ENCODE results near the gene ASXL2.

ASXL2 gene

DNA sequence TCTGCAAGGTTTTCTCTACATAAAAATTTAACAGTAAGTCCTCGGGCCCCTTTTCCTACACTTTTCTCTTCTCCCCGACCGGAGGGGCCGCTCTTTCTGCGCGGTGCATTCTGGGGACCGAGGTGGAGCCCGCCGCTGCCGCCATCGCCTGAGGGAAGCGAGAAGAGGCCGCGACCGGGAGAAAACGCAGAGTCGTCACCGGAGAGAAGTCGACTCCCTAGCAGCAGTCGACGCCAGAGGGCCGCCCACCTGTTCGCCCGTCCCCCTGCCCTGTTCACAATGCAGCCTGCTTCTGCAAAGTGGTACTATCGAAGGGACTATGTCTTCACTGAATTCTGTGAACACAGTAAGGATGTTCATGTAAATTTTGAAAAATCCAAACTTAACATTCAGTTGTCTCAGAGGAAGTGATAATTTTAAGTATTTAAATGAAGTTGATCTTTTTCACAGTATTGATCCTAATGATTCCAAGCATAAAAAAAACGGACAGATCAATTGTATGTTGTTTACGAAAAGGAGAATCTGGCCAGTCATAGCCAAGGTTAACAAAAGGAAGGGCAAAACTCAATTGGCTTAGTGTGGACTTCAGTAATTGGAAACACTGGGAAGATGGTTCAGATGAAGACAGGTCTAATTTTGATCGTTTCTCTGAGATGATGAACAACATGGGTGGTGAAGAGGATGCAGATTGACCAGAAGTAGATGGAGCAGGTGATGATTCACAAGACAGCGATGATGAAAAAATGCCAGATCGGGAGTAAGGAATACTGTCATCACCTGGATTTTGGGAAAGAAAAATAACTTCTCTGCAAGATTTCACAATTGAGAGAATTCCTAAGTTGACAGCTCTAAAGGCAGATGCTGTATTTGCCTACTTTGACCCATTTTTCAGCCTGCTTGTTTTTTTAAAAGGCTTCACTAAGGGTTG, 55.8 kb downstream of the ASXL2 start:
- Histone ChIP-seq H3K4me2 (ENCODE audit: low read length) (no peak overlapping the region), H3K27me3 (ENCODE audit: insufficient read depth, low read length, poor library complexity) (no peaks in the 10 kb centered on the region), H3K36me3 (ENCODE audit: control insufficient read depth, insufficient read depth, low read length) (no peaks in the 10 kb centered on the region), H3K9ac (ENCODE audit: low read length) (no peak overlapping the region), H3K27ac (ENCODE audit: low read depth, low read length) (no peak overlapping the region), H4K5ac (ENCODE audit: low read length) (no peak overlapping the region), H3K23ac (ENCODE audit: low read length) (no peak overlapping the region), H3K79me2 (ENCODE audit: control insufficient read depth, insufficient read depth, low read length) (no peaks in the 10 kb centered on the region), H3K18ac (ENCODE audit: low read length) (no peak overlapping the region), H3K4me3 (ENCODE audit: low read length) (no peak overlapping the region), H3K4ac (ENCODE audit: low read depth, low read length) (no peak overlapping the region), H3K4me1 (ENCODE audit: control insufficient read depth, low read depth, low read length) (no peaks in the 10 kb centered on the region), H4K8ac (ENCODE audit: low read depth, low read length) (no peak overlapping the region), H2BK15ac (replicated peaks; ENCODE audit: low read depth) (no peak overlapping the region), H2BK120ac (ENCODE audit: low read depth, low read length) (no peak overlapping the region), H2AK5ac (ENCODE audit: low read length) (no peak overlapping the region), H2BK5ac (ENCODE audit: low read length) (no peak overlapping the region), H3K79me1 (ENCODE audit: low read length) (peaks cover 1% of the 10 kb centered on the region), H3K56ac (ENCODE audit: low read length) (no peak overlapping the region)
- WGBS (ENCODE audit: extremely low coverage, insufficient coverage, low lambda C conversion rate), result no CpG with 5 or more reads among the region's 30 CpGs
- DNase-seq, result peak; percentile 25

- Histone ChIP-seq H3K18ac (ENCODE audit: low read length) (no peak overlapping the region), H3K56ac (ENCODE audit: low read length) (no peak overlapping the region), H3K9ac (ENCODE audit: low read length) (no peak overlapping the region), H3K4me1 (ENCODE audit: control insufficient read depth, low read depth, low read length) (no peaks in the 10 kb centered on the region), H4K8ac (ENCODE audit: low read depth, low read length) (no peak overlapping the region), H3K36me3 (ENCODE audit: control insufficient read depth, insufficient read depth, low read length) (no peaks in the 10 kb centered on the region), H3K27ac (ENCODE audit: low read depth, low read length) (no peak overlapping the region), H3K4me3 (ENCODE audit: low read length) (no peak overlapping the region), H2BK120ac (ENCODE audit: low read depth, low read length) (no peak overlapping the region), H2AK5ac (ENCODE audit: low read length) (no peak overlapping the region), H3K79me1 (ENCODE audit: low read length) (peaks cover 1% of the 10 kb centered on the region), H3K4ac (ENCODE audit: low read depth, low read length) (no peak overlapping the region), H3K27me3 (ENCODE audit: insufficient read depth, low read length, poor library complexity) (no peaks in the 10 kb centered on the region), H2BK15ac (replicated peaks; ENCODE audit: low read depth) (no peak overlapping the region), H3K23ac (ENCODE audit: low read length) (no peak overlapping the region), H3K79me2 (ENCODE audit: control insufficient read depth, insufficient read depth, low read length) (no peaks in the 10 kb centered on the region), H2BK5ac (ENCODE audit: low read length) (no peak overlapping the region), H3K4me2 (ENCODE audit: low read length) (no peak overlapping the region), H4K5ac (ENCODE audit: low read length) (no peak overlapping the region)
- no CpG with 5 or more reads among the region's 9 CpGs for WGBS (ENCODE audit: extremely low coverage, insufficient coverage, low lambda C conversion rate)
- DNase-seq, result no peak
These were observed 56.8 kb downstream of the ASXL2 start for GRCh38 chr2:25821225-25822056.

GRCh38 chr2:25819597-25820039, 58.7 kb downstream of the ASXL2 start:
- H3K79me1 ChIP-seq (ENCODE audit: low read length), result peaks cover 4% of the 10 kb centered on the region
- no peak overlapping the region for H3K9ac ChIP-seq (ENCODE audit: low read length)
- no peak overlapping the region for H4K8ac ChIP-seq (ENCODE audit: low read depth, low read length)
- H2BK120ac ChIP-seq (ENCODE audit: low read depth, low read length), result no peak overlapping the region
- no peak overlapping the region for H2BK15ac ChIP-seq (replicated peaks; ENCODE audit: low read depth)
- no peaks in the 10 kb centered on the region for H3K4me1 ChIP-seq (ENCODE audit: control insufficient read depth, low read depth, low read length)
- no peak overlapping the region for H3K18ac ChIP-seq (ENCODE audit: low read length)
- H3K4me2 ChIP-seq (ENCODE audit: low read length), result no peak overlapping the region
- H3K36me3 ChIP-seq (ENCODE audit: control insufficient read depth, insufficient read depth, low read length), result no peaks in the 10 kb centered on the region
- H3K4me3 ChIP-seq (ENCODE audit: low read length), result no peak overlapping the region
- no peak overlapping the region for H2AK5ac ChIP-seq (ENCODE audit: low read length)
- H3K27ac ChIP-seq (ENCODE audit: low read depth, low read length), result no peak overlapping the region
- no peaks in the 10 kb centered on the region for H3K27me3 ChIP-seq (ENCODE audit: insufficient read depth, low read length, poor library complexity)
- H3K79me2 ChIP-seq (ENCODE audit: control insufficient read depth, insufficient read depth, low read length), result no peaks in the 10 kb centered on the region
- no peak overlapping the region for H4K5ac ChIP-seq (ENCODE audit: low read length)
- no peak for DNase-seq
- H2BK5ac ChIP-seq (ENCODE audit: low read length), result no peak overlapping the region
- no peak overlapping the region for H3K4ac ChIP-seq (ENCODE audit: low read depth, low read length)
- no peak overlapping the region for H3K23ac ChIP-seq (ENCODE audit: low read length)
- H3K56ac ChIP-seq (ENCODE audit: low read length), result no peak overlapping the region

DNA sequence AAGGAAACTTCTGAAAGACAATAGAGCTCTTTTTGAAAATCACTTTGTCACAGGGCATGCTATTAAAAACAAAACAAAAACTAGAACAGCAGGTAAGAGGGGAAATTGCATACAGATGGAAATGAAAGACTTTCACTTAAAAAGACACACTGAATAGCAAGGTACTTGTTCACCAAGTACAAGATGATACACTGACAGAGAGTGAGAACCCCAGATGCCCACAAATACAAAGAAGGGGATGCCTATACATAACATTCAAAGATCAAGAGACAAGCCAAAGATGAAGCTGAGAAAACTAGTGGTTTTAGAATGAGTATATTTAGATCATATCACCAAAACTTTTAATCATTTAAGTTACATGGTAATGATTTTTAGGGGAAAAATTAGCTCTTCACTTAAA, 60.7 kb downstream of the ASXL2 start:
- Histone ChIP-seq H4K5ac (ENCODE audit: low read length) (no peak overlapping the region), H3K27me3 (ENCODE audit: insufficient read depth, low read length, poor library complexity) (no peaks in the 10 kb centered on the region), H3K4ac (ENCODE audit: low read depth, low read length) (no peak overlapping the region), H3K79me2 (ENCODE audit: control insufficient read depth, insufficient read depth, low read length) (no peaks in the 10 kb centered on the region), H3K36me3 (ENCODE audit: control insufficient read depth, insufficient read depth, low read length) (no peaks in the 10 kb centered on the region), H4K8ac (ENCODE audit: low read depth, low read length) (no peak overlapping the region), H3K23ac (ENCODE audit: low read length) (no peak overlapping the region), H3K27ac (ENCODE audit: low read depth, low read length) (no peak overlapping the region), H2BK5ac (ENCODE audit: low read length) (no peak overlapping the region), H2AK5ac (ENCODE audit: low read length) (no peak overlapping the region), H3K56ac (ENCODE audit: low read length) (no peak overlapping the region), H3K4me2 (ENCODE audit: low read length) (no peak overlapping the region), H2BK120ac (ENCODE audit: low read depth, low read length) (no peak overlapping the region), H3K4me3 (ENCODE audit: low read length) (no peak overlapping the region), H2BK15ac (replicated peaks; ENCODE audit: low read depth) (no peak overlapping the region), H3K18ac (ENCODE audit: low read length) (no peak overlapping the region), H3K4me1 (ENCODE audit: control insufficient read depth, low read depth, low read length) (no peaks in the 10 kb centered on the region), H3K79me1 (ENCODE audit: low read length) (peaks cover 8% of the 10 kb centered on the region), H3K9ac (ENCODE audit: low read length) (no peak overlapping the region)
- DNase-seq, result no peak

GRCh38 chr2:25817006-25817405, 61.3 kb downstream of the ASXL2 start:
- H3K56ac ChIP-seq (ENCODE audit: low read length), result no peak overlapping the region

More at GRCh38 chr2:25817006-25817405, 61.3 kb downstream of the ASXL2 start:
- Histone ChIP-seq H3K36me3 (ENCODE audit: control insufficient read depth, insufficient read depth, low read length) (no peaks in the 10 kb centered on the region), H3K23ac (ENCODE audit: low read length) (no peak overlapping the region), H2BK120ac (ENCODE audit: low read depth, low read length) (no peak overlapping the region), H4K5ac (ENCODE audit: low read length) (no peak overlapping the region), H2BK5ac (ENCODE audit: low read length) (no peak overlapping the region), H2AK5ac (ENCODE audit: low read length) (no peak overlapping the region), H2BK15ac (replicated peaks; ENCODE audit: low read depth) (no peak overlapping the region), H3K9ac (ENCODE audit: low read length) (no peak overlapping the region), H3K79me2 (ENCODE audit: control insufficient read depth, insufficient read depth, low read length) (no peaks in the 10 kb centered on the region), H4K8ac (ENCODE audit: low read depth, low read length) (no peak overlapping the region), H3K79me1 (ENCODE audit: low read length) (peaks cover 9% of the 10 kb centered on the region), H3K4me1 (ENCODE audit: control insufficient read depth, low read depth, low read length) (no peaks in the 10 kb centered on the region), H3K27me3 (ENCODE audit: insufficient read depth, low read length, poor library complexity) (no peaks in the 10 kb centered on the region), H3K27ac (ENCODE audit: low read depth, low read length) (no peak overlapping the region), H3K4me2 (ENCODE audit: low read length) (no peak overlapping the region), H3K4ac (ENCODE audit: low read depth, low read length) (no peak overlapping the region), H3K4me3 (ENCODE audit: low read length) (no peak overlapping the region), H3K18ac (ENCODE audit: low read length) (no peak overlapping the region)
- DNase-seq, result no peak
- WGBS (ENCODE audit: extremely low coverage, insufficient coverage, low lambda C conversion rate), result no CpG with 5 or more reads among the region's 3 CpGs
